H1 (cell line): ENCODE data around the gene PRAME. TPM values are rescaled to one million over a fixed set of nuclear protein-coding genes. Genes with fewer than 3 reads are reported as not detected.

Experiments used
- CTCF ChIA-PET: fragments of 300-600 bp; sonication (Branson Sonifier 250); formaldehyde crosslinking; loops from one replicate; lab custom pipeline; 2021; ENCODE audit not compliant: partially characterized antibody; lab: Charles Lee
- POLR2A ChIA-PET: fragments of 300-600 bp; sonication (Branson Sonifier 250); formaldehyde crosslinking; loops from one replicate; lab custom pipeline; 2021; ENCODE audit warnings: inconsistent platforms; ENCODE audit not compliant: partially characterized antibody; lab: Charles Lee
- DNase-seq, 2 experiments: peaks; one replicate each; pipeline versions ENCODE4 v3.0.0 to v3.0.0-alpha.2; 2010 to 2022; ENCODE audit warnings: low spot score in 2 of 2, low read depth in 1 of 2, mixed read lengths in 1 of 2
- FAIRE-seq: peaks from 2 replicates; lab custom pipeline; 2011; peaks lifted over from hg19 to GRCh38; lab: Jason Lieb, UNC
- H2AFZ ChIP-seq: 2 replicates; pipeline ENCODE4 v1.8.1; 2012; ENCODE audit warnings: low read length, inconsistent platforms
- H2AK5ac ChIP-seq: 2 replicates; pipeline ENCODE4 v1.6.1; 2013; ENCODE audit warnings: low read depth, low read length
- H2BK120ac ChIP-seq: replicated peaks from 2 replicates; pipeline ENCODE3; 2013; ENCODE audit warnings: low read depth, low read length, inconsistent platforms
- H2BK12ac ChIP-seq: 2 replicates; pipeline ENCODE4 v1.6.1; 2013; ENCODE audit warnings: low read depth, low read length
- H2BK15ac ChIP-seq: 2 replicates; pipeline ENCODE4 v1.6.1; 2013; ENCODE audit warnings: low read length
- H2BK20ac ChIP-seq: 2 replicates; pipeline ENCODE4 v1.6.1; 2013; ENCODE audit warnings: low read length
- H2BK5ac ChIP-seq: 2 replicates; pipeline ENCODE4 v1.6.1; 2013; ENCODE audit warnings: low read depth, low read length
- H3K14ac ChIP-seq: 2 replicates; pipeline ENCODE4 v1.6.1; 2013; ENCODE audit warnings: inconsistent platforms; ENCODE audit not compliant: insufficient read length
- H3K18ac ChIP-seq: 2 replicates; pipeline ENCODE4 v1.6.1; 2013; ENCODE audit warnings: low read length; ENCODE audit errors: extremely low read depth
- H3K23ac ChIP-seq: 2 replicates; pipeline ENCODE4 v1.6.1; 2013; ENCODE audit warnings: inconsistent platforms; ENCODE audit not compliant: insufficient read length
- H3K23me2 ChIP-seq: 2 replicates; pipeline ENCODE4 v1.6.1; 2013; ENCODE audit warnings: low read depth, low read length
- H3K27ac ChIP-seq: 2 replicates; pipeline ENCODE4 v1.6.1; 2011; ENCODE audit warnings: low read depth, low read length, inconsistent platforms
- H3K27me3 ChIP-seq, 4 experiments: replicated peaks in 1 of 4; 1 replicate in 1 of 4; 2 replicates in 3 of 4; pipeline versions ENCODE4 v1.6.1 to v1.8.1; 2011 to 2013; ENCODE audit warnings: low read length in 3 of 4, mild to moderate bottlenecking in 3 of 4, inconsistent platforms in 2 of 4, mixed read lengths in 2 of 4, moderate library complexity in 1 of 4; ENCODE audit not compliant: control insufficient read depth in 3 of 4, insufficient read depth in 3 of 4; ENCODE audit errors: extremely low read depth in 1 of 4
- H3K36me3 ChIP-seq, 4 experiments: 2 replicates each; pipeline versions ENCODE4 v1.6.1 to v1.8.1; 2011 to 2013; ENCODE audit warnings: mild to moderate bottlenecking in 4 of 4, low read length in 3 of 4, moderate library complexity in 2 of 4, control low read depth in 1 of 4, inconsistent platforms in 1 of 4; ENCODE audit not compliant: insufficient read depth in 4 of 4, control insufficient read depth in 2 of 4
- H3K4ac ChIP-seq: replicated peaks from 2 replicates; pipeline ENCODE3; 2013; ENCODE audit warnings: low read length, low read depth, mixed read lengths, inconsistent platforms; ENCODE audit not compliant: insufficient read length
- H3K4me1 ChIP-seq, 4 experiments: replicated peaks in 1 of 4; 1 replicate in 1 of 4; 2 replicates in 3 of 4; pipeline versions ENCODE4 v1.6.1 to v1.8.1; 2011 to 2013; ENCODE audit warnings: low read length in 3 of 4, inconsistent platforms in 2 of 4, mixed read lengths in 1 of 4; ENCODE audit not compliant: insufficient read depth in 4 of 4, control insufficient read depth in 3 of 4
- H3K4me2 ChIP-seq, 2 experiments: 2 replicates each; pipeline versions ENCODE4 v1.6.1 to v1.8.1; 2011 to 2013; ENCODE audit warnings: low read depth in 2 of 2, low read length in 2 of 2, control low read depth in 1 of 2, inconsistent platforms in 1 of 2, mild to moderate bottlenecking in 1 of 2; ENCODE audit not compliant: insufficient read depth in 1 of 2
- H3K4me3 ChIP-seq, 4 experiments: fragments of 200-600, 300-600 bp in 1 of 4; sonication (generic), shearing (Covaris generic), sonication (Bioruptor Twin) in 1 of 4; 2 replicates each; pipeline versions ENCODE4 v1.5.1 to v1.8.1; 2011 to 2016; ENCODE audit warnings: low read length in 4 of 4, low read depth in 3 of 4, control low read depth in 2 of 4, inconsistent platforms in 2 of 4, mild to moderate bottlenecking in 2 of 4, mixed read lengths in 1 of 4, moderate library complexity in 1 of 4; ENCODE audit not compliant: insufficient read depth in 2 of 4; ENCODE audit errors: extremely low read depth in 1 of 4
- H3K56ac ChIP-seq: replicated peaks from 2 replicates; pipeline ENCODE3; 2013; ENCODE audit warnings: low read depth, mild to moderate bottlenecking, mixed read lengths, low read length, inconsistent platforms; ENCODE audit not compliant: insufficient read length
- H3K79me1 ChIP-seq: 2 replicates; pipeline ENCODE4 v1.6.1; 2013; ENCODE audit warnings: low read depth, low read length, control low read depth
- H3K79me2 ChIP-seq, 2 experiments: 2 replicates each; pipeline versions ENCODE4 v1.6.1 to v1.8.1; 2012 to 2013; ENCODE audit warnings: low read length in 2 of 2, mild to moderate bottlenecking in 2 of 2, inconsistent platforms in 1 of 2; ENCODE audit not compliant: insufficient read depth in 2 of 2, control insufficient read depth in 1 of 2
- H3K9ac ChIP-seq, 4 experiments: replicated peaks in 1 of 4; 1 replicate in 1 of 4; 2 replicates in 3 of 4; pipeline versions ENCODE4 v1.6.1 to v1.8.1; 2011 to 2013; ENCODE audit warnings: low read depth in 3 of 4, low read length in 3 of 4, control low read depth in 2 of 4, mild to moderate bottlenecking in 2 of 4, moderate library complexity in 2 of 4, inconsistent platforms in 1 of 4; ENCODE audit errors: extremely low read depth in 1 of 4
- H3K9me3 ChIP-seq, 2 experiments: 2 replicates each; pipeline versions ENCODE4 v1.6.1 to v1.8.1; 2012 to 2013; ENCODE audit warnings: mild to moderate bottlenecking in 2 of 2, moderate library complexity in 2 of 2, control low read depth in 1 of 2, inconsistent platforms in 1 of 2, low read depth in 1 of 2, low read length in 1 of 2, mixed read lengths in 1 of 2; ENCODE audit not compliant: insufficient read depth in 2 of 2
- H4K20me1 ChIP-seq, 2 experiments: replicated peaks in 1 of 2; 2 replicates each; pipeline versions ENCODE3 to v1.8.1; 2011 to 2013; ENCODE audit warnings: inconsistent platforms in 2 of 2, low read length in 2 of 2, mild to moderate bottlenecking in 1 of 2; ENCODE audit not compliant: insufficient read depth in 2 of 2, control insufficient read depth in 1 of 2
- H4K5ac ChIP-seq: 2 replicates; pipeline ENCODE4 v1.6.1; 2013; ENCODE audit warnings: low read length, low read depth, mixed read lengths, inconsistent platforms; ENCODE audit not compliant: insufficient read length
- H4K8ac ChIP-seq: 2 replicates; pipeline ENCODE4 v1.8.0; 2013; ENCODE audit warnings: mild to moderate bottlenecking, moderate library complexity, low read length, inconsistent platforms; ENCODE audit not compliant: insufficient read depth; ENCODE audit errors: extremely low read depth
- H4K91ac ChIP-seq: replicated peaks from 2 replicates; pipeline ENCODE3; 2013; ENCODE audit warnings: low read length, mixed read lengths, inconsistent platforms; ENCODE audit not compliant: insufficient read length
- BCL11A ChIP-seq, 2 experiments: IDR thresholded peaks; one replicate each; pipeline ENCODE4 v1.6.1; 2011; ENCODE audit warnings: low read depth in 2 of 2, low read length in 2 of 2, mild to moderate bottlenecking in 2 of 2
- GABPA ChIP-seq: IDR thresholded peaks from 2 replicates; pipeline ENCODE4 v1.6.1; 2011; ENCODE audit warnings: mild to moderate bottlenecking, low read length, moderate library complexity, borderline replicate concordance; ENCODE audit not compliant: insufficient read depth
- HDAC2 ChIP-seq, 2 experiments: fragments of 300-600 bp in 1 of 2; sonication (generic) in 1 of 2; IDR thresholded peaks; 2 replicates each; pipeline ENCODE4 v1.6.1; 2011 to 2012; ENCODE audit warnings: low read depth in 2 of 2, low read length in 2 of 2, mild to moderate bottlenecking in 2 of 2, moderate library complexity in 2 of 2, borderline replicate concordance in 1 of 2, inconsistent platforms in 1 of 2
- RAD21 ChIP-seq, 2 experiments: IDR thresholded peaks in 1 of 2; conservative IDR thresholded peaks in 1 of 2; 2 replicates each; pipeline ENCODE4 v1.6.1; 2011; ENCODE audit warnings: low read depth in 2 of 2, low read length in 2 of 2, improper control_type of control experiment in 1 of 2, inconsistent platforms in 1 of 2, mild to moderate bottlenecking in 1 of 2, moderate library complexity in 1 of 2
- RBBP5 ChIP-seq: IDR thresholded peaks from 2 replicates; pipeline ENCODE4 v1.7.1; 2012; ENCODE audit warnings: low read depth, mild to moderate bottlenecking, inconsistent platforms, low read length, moderate library complexity, borderline replicate concordance
- RNF2 ChIP-seq: fragments of 200-900, 300-1000 bp; sonication (generic); IDR thresholded peaks from 2 replicates; pipeline ENCODE4 v1.7.1; 2016; ENCODE audit warnings: borderline replicate concordance, low read depth, mild to moderate bottlenecking, antibody characterized with exemption, low read length; ENCODE audit not compliant: poor library complexity, severe bottlenecking; ENCODE audit errors: missing control alignments
- SIN3A ChIP-seq, 2 experiments: IDR thresholded peaks in 1 of 2; conservative IDR thresholded peaks in 1 of 2; 2 replicates each; pipeline ENCODE4 v1.6.1; 2011 to 2012; ENCODE audit warnings: low read length in 2 of 2, improper control_type of control experiment in 1 of 2, low read depth in 1 of 2, mild to moderate bottlenecking in 1 of 2
- TBP ChIP-seq: IDR thresholded peaks from 2 replicates; pipeline ENCODE4 v1.6.1; 2011; ENCODE audit warnings: low read depth, low read length, improper control_type of control experiment
- USF2 ChIP-seq: IDR thresholded peaks from 2 replicates; pipeline ENCODE4 v1.6.1; 2011; ENCODE audit warnings: low read length, improper control_type of control experiment
- WGBS, 2 experiments: shearing (Covaris generic) in 1 of 2; methylation state at CpG; one replicate each; pipeline versions ENCODE4 v1.1.6 to v1.1.7; 2013 to 2015; ENCODE audit warnings: low lambda C conversion rate in 2 of 2, mixed read lengths in 2 of 2, inconsistent platforms in 1 of 2, low coverage in 1 of 2, missing lambda C conversion rate in 1 of 2; ENCODE audit not compliant: insufficient replicate concordance in 2 of 2, insufficient coverage in 1 of 2, insufficient read length in 1 of 2; ENCODE audit errors: extremely low coverage in 1 of 2, missing lambda C conversion rate in 1 of 2; 5-methylcytosine and 5-hydroxymethylcytosine counted together
- polyA plus RNA-seq, 7 experiments: library from polyadenylated mRNA; depleted of rRNA in 3 of 7; stranded (reverse) in 5 of 7; unstranded in 2 of 7; fragments of >200 nt in 5 of 7; fragments of 200-250 nt in 2 of 7; gene quantifications; 1 replicate in 5 of 7; 2 replicates in 1 of 7; 4 replicates in 1 of 7; pipeline versions ENCODE4 v1.2.1 to v1.2.3, GENCODE V29; 2011 to 2013; ENCODE audit warnings: missing spikeins in 2 of 7, mixed read lengths in 2 of 7
- total RNA-seq: library from RNA; stranded (reverse); fragmentation: NEBNext Ultra II Directional; extraction: Animal tissue kit (Norgen Biotek cat#: 25700); gene quantifications from 2 replicates; pipeline ENCODE4 v1.2.1, GENCODE V29; 2021

Gene PRAME
- total and polyA plus RNA-seq, 2 of the 8 experiments (the other 6 are each of a cell fraction or from before 2014, with no cell fraction given): 0.15 to 1.1 TPM

DNA sequence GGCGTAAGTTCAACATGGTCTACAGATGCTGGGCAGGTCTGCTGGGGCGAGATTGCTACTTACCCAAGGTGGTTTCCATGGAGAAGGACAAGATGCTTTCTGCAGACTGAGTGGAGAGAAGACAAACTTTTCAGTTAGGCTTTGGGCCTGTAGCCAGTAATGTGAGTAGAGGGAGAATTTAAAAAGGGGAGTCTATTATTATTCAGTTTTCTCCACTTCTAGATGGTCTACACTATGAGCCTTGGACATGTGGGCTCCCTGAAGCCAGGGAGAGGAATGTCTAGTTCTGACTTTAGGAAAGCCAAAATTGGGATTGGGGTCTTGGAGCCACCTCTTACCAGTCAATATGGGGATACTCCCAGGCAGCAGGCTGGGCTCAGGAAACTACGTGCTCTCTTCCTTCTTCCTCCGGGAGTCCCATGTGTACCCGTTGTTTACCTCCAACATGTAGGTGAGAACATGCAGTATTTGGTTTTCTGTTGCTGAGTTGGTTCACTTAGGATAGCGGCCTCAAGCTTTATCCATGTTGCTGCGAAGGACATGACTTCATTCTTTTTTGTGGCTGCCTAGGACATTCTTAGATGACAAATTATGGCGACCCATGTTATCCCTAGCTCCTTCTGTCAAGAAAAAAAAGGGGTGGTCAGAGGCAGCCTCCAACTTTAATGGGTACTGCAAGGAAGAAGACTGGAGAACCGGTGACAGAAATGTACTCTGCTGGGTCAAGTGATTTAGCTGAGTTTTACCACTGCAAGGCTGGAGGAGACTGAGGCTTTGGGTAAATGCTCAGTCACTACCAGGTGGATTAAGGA is 24.3 kb downstream of the PRAME start:
- H3K79me1 ChIP-seq: no peaks in the 10 kb centered on the region
- WGBS, 2 experiments: 82% methylated on average over 9 of the region's 9 CpGs; no CpG with 5 or more reads in 1 of the 2 experiments
- H2BK20ac ChIP-seq: no peak overlapping the region
- H3K4me2 ChIP-seq: no peak overlapping the region
- H3K27ac ChIP-seq: no peak overlapping the region
- no peak for DNase-seq
- H3K36me3 ChIP-seq: no peaks in the 10 kb centered on the region
- no peaks in the 10 kb centered on the region for H3K23me2 ChIP-seq
- H3K23ac ChIP-seq: no peak overlapping the region
- no peak overlapping the region for H3K18ac ChIP-seq
- no peak overlapping the region for H2BK12ac ChIP-seq
- CTCF ChIA-PET: interaction anchor here (2.0 kb wide), 1 partner anchor 15 kb away, joined by 5 read pairs; the partner anchor contains the start of gene ZNF280A
- H2AK5ac ChIP-seq: no peak overlapping the region
- no peak overlapping the region for H4K5ac ChIP-seq
- H4K8ac ChIP-seq: no peak overlapping the region
- H3K9me3 ChIP-seq: peaks cover 3 to 20% of the 10 kb centered on the region in 2 experiments; a peak in 2 of 4 replicates
- TF ChIP-seq TBP (no peak), USF2 (no peak), RAD21 (IDR thresholded peaks at IDR 0.05 in 1 of 2, conservative IDR thresholded peaks at IDR 0.05 in 1 of 2; ENCODE audit: low read depth in 2 of 2, low read length in 2 of 2) (no peak), GABPA (no peak), RBBP5 (no peak), RNF2 (no peak), SIN3A (conservative IDR thresholded peaks at IDR 0.05 in 1 of 2, IDR thresholded peaks at IDR 0.05 in 1 of 2; ENCODE audit: low read depth in 1 of 2, low read length in 2 of 2) (no peak), BCL11A (IDR thresholded peaks at IDR 0.05; ENCODE audit: low read depth in 2 of 2, low read length in 2 of 2) (no peak), HDAC2 (IDR thresholded peaks at IDR 0.05; ENCODE audit: borderline replicate concordance in 1 of 2, low read depth in 2 of 2, low read length in 2 of 2) (no peak)
- no peak overlapping the region for H2BK120ac ChIP-seq
- H2AFZ ChIP-seq: no peak overlapping the region
- no peak overlapping the region for H3K4me3 ChIP-seq
- no peak overlapping the region for H3K4ac ChIP-seq
- no peak overlapping the region for H3K14ac ChIP-seq
- no peak overlapping the region for H3K56ac ChIP-seq
- H3K4me1 ChIP-seq: no peaks in the 10 kb centered on the region
- POLR2A ChIA-PET: no interaction called here
- H2BK15ac ChIP-seq: no peak overlapping the region
- no peaks in the 10 kb centered on the region for H4K20me1 ChIP-seq
- peaks cover 9 to 25% (median 14%) of the 10 kb centered on the region in 4 experiments for H3K27me3 ChIP-seq
- no peak overlapping the region for H4K91ac ChIP-seq
- no peak for FAIRE-seq
- no peaks in the 10 kb centered on the region for H3K79me2 ChIP-seq
- no peak overlapping the region for H2BK5ac ChIP-seq
- no peak overlapping the region for H3K9ac ChIP-seq
